ENCODE measurements around the gene C6. TPM values are rescaled to one million over a fixed set of nuclear protein-coding genes. Genes with fewer than 3 reads are reported as not detected.

Gene C6
- total and polyA plus RNA-seq, 10 of the 15 experiments (the other 5 are each of a cell fraction or from before 2014, with no cell fraction given) = 0.31 TPM; not detected in 9

DNA sequence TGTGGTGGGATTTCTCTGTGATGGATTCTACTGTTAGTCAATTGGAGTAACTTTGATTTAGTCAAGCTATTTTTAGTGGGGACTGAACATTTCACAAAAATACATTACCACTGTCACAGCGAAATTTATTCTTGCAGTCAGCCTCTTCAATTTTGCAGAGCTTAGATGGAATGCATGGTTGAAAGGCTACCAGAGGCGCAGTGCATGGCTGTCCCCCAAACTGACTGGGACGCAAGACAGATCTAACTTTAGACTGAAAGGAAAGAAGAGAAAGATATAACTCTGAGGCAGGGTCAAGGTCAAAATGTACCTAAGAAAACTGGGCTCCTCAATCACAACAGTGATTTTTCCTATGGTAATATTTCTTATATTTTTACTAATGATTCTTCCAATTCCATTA lies 13.7 kb downstream of the C6 start (continued):
- TF ChIP-seq REST (IDR thresholded peaks at IDR 0.05; ENCODE audit: low read depth, low read length) (no peak), ETV6 (conservative IDR thresholded peaks at IDR 0.05 in 1 of 2, IDR thresholded peaks at IDR 0.05 in 1 of 2; ENCODE audit: borderline replicate concordance in 1 of 2, low read depth in 1 of 2) (no peak), BCL11A (IDR thresholded peaks at IDR 0.05; ENCODE audit: low read depth, low read length) (no peak), ZBED1 (IDR thresholded peaks at IDR 0.05; ENCODE audit: borderline replicate concordance) (no peak), RUNX3 (IDR thresholded peaks at IDR 0.05; ENCODE audit: low read length) (no peak), MLLT1 (IDR thresholded peaks at IDR 0.05) (no peak), FOXM1 (IDR thresholded peaks at IDR 0.05; ENCODE audit: low read depth, low read length) (no peak), ESRRA (IDR thresholded peaks at IDR 0.05; ENCODE audit: low read length) (no peak), YY1 (IDR thresholded peaks at IDR 0.05; ENCODE audit: low read depth, low read length) (no peak), IKZF1 (conservative IDR thresholded peaks at IDR 0.05) (no peak), BHLHE40 (IDR thresholded peaks at IDR 0.05; ENCODE audit: borderline replicate concordance in 1 of 2, low read depth in 2 of 2, low read length in 1 of 2) (no peak)
